Astrocyte (in vitro differentiated cells and primary cell): ENCODE data around the gene ATP6V1G2. TPM values are rescaled to one million over a fixed set of nuclear protein-coding genes. Genes with fewer than 3 reads are reported as not detected.
"Not testable (repeated sequence)": the region's sequence is repeated elsewhere in the genome, so short reads cannot be mapped to it uniquely, and the experiment has no call there.

Experiments
- DNase-seq: peaks from one replicate; pipeline ENCODE4 v3.0.0-alpha.2; 2010; ENCODE audit warnings: low read depth
- FAIRE-seq: peaks from 2 replicates; lab custom pipeline; 2011; peaks lifted over from hg19 to GRCh38; lab: Jason Lieb, UNC
- H2AFZ ChIP-seq: 2 replicates; pipeline ENCODE4 v1.6.0; 2012; ENCODE audit warnings: low read depth, low read length, inconsistent platforms
- H3K27ac ChIP-seq: 2 replicates; pipeline ENCODE4 v1.5.1; 2011; ENCODE audit warnings: low read depth, low read length, inconsistent platforms
- H3K27me3 ChIP-seq: 2 replicates; pipeline ENCODE4 v1.6.0; 2011; ENCODE audit warnings: low read length, inconsistent platforms; ENCODE audit not compliant: insufficient read depth
- H3K36me3 ChIP-seq: 2 replicates; pipeline ENCODE4 v1.5.1; 2011; ENCODE audit warnings: low read length, inconsistent platforms; ENCODE audit not compliant: insufficient read depth
- H3K4me1 ChIP-seq: 2 replicates; pipeline ENCODE4 v1.5.1; 2011; ENCODE audit warnings: low read length, inconsistent platforms; ENCODE audit not compliant: insufficient read depth
- H3K4me2 ChIP-seq: 2 replicates; pipeline ENCODE4 v1.6.0; 2012; ENCODE audit warnings: low read length, inconsistent platforms
- H3K4me3 ChIP-seq: 2 replicates; pipeline ENCODE4 v1.5.1; 2011; ENCODE audit warnings: low read depth, mild to moderate bottlenecking, low read length, inconsistent platforms; ENCODE audit not compliant: insufficient read depth
- H3K79me2 ChIP-seq: 2 replicates; pipeline ENCODE4 v1.6.0; 2012; ENCODE audit warnings: mild to moderate bottlenecking, low read length, inconsistent platforms; ENCODE audit not compliant: insufficient read depth
- H3K9ac ChIP-seq: 2 replicates; pipeline ENCODE4 v1.6.0; 2012; ENCODE audit warnings: mild to moderate bottlenecking, low read length, inconsistent platforms
- H3K9me3 ChIP-seq: 2 replicates; pipeline ENCODE4 v1.5.1; 2012; ENCODE audit warnings: low read depth, mild to moderate bottlenecking, low read length, inconsistent platforms; ENCODE audit not compliant: insufficient read depth
- H4K20me1 ChIP-seq: 2 replicates; pipeline ENCODE4 v1.6.0; 2012; ENCODE audit warnings: low read length, inconsistent platforms; ENCODE audit not compliant: insufficient read depth
- H3K27ac Mint-ChIP-seq: one replicate; pipeline ENCODE4 v1.8.0; 2021; ENCODE audit warnings: mild to moderate bottlenecking, mixed read lengths; ENCODE audit not compliant: unreplicated experiment
- H3K27me3 Mint-ChIP-seq: one replicate; pipeline ENCODE4 v1.8.0; 2021; ENCODE audit warnings: low read depth, mixed read lengths; ENCODE audit not compliant: unreplicated experiment
- H3K36me3 Mint-ChIP-seq: one replicate; pipeline ENCODE4 v1.8.0; 2021; ENCODE audit warnings: low read depth, mixed read lengths; ENCODE audit not compliant: unreplicated experiment
- H3K4me1 Mint-ChIP-seq: one replicate; pipeline ENCODE4 v1.8.0; 2021; ENCODE audit warnings: low read depth, mixed read lengths; ENCODE audit not compliant: unreplicated experiment
- H3K4me3 Mint-ChIP-seq: one replicate; pipeline ENCODE4 v1.8.0; 2021; ENCODE audit warnings: mild to moderate bottlenecking, moderate library complexity, mixed read lengths; ENCODE audit not compliant: unreplicated experiment
- H3K9me3 Mint-ChIP-seq: one replicate; pipeline ENCODE4 v1.8.0; 2021; ENCODE audit warnings: mild to moderate bottlenecking, mixed read lengths; ENCODE audit not compliant: unreplicated experiment
- CTCF ChIP-seq: IDR thresholded peaks from 2 replicates; pipeline ENCODE4 v1.5.1; 2011; ENCODE audit warnings: low read depth, mild to moderate bottlenecking, inconsistent platforms, low read length, moderate library complexity; ENCODE audit not compliant: insufficient read depth
- EZH2 ChIP-seq: IDR thresholded peaks from 2 replicates; pipeline ENCODE4 v1.6.1; 2012; ENCODE audit warnings: mild to moderate bottlenecking, low read length, inconsistent platforms; ENCODE audit not compliant: insufficient read depth
- total RNA-seq: library from RNA; stranded (reverse); gene quantifications from 2 replicates; pipeline ENCODE4 v1.2.1, GENCODE V29; 2021

ATP6V1G2 gene
- total RNA-seq, 1 donor from 2014 or later, result 2.6 TPM

- Mint-ChIP-seq H3K4me3 (no peak overlapping the region), H3K9me3 (no peaks in the 10 kb centered on the region), H3K4me1 (no peaks in the 10 kb centered on the region), H3K27me3 (peaks cover 23% of the 10 kb centered on the region), H3K27ac (no peak overlapping the region), H3K36me3 (peaks cover 8% of the 10 kb centered on the region)
- Histone ChIP-seq H3K36me3 (no peaks in the 10 kb centered on the region), H3K27ac (no peak overlapping the region), H3K9me3 (no peaks in the 10 kb centered on the region), H3K4me3 (no peak overlapping the region), H2AFZ (no peak overlapping the region), H3K27me3 (no peaks in the 10 kb centered on the region), H4K20me1 (peaks cover 38% of the 10 kb centered on the region), H3K4me2 (no peak overlapping the region), H3K4me1 (peaks cover 6% of the 10 kb centered on the region), H3K79me2 (peaks cover 41% of the 10 kb centered on the region), H3K9ac (no peak overlapping the region)
- no peak for FAIRE-seq
- no peak for DNase-seq
- no peak for TF ChIP-seq EZH2
- no peak for TF ChIP-seq CTCF
Measured at GRCh38 chr6:31502586-31502985, 43.8 kb downstream of the ATP6V1G2 start.

- peaks cover 15% of the 10 kb centered on the region for H3K4me1 ChIP-seq
- not testable (repeated sequence) for H3K4me1 Mint-ChIP-seq, H3K27me3 ChIP-seq, H3K9me3 ChIP-seq, H3K27ac ChIP-seq, H3K27ac Mint-ChIP-seq, H3K4me3 ChIP-seq, DNase-seq, H3K9me3 Mint-ChIP-seq, H2AFZ ChIP-seq, H3K4me2 ChIP-seq, FAIRE-seq, H3K4me3 Mint-ChIP-seq, H3K36me3 ChIP-seq, H3K9ac ChIP-seq, H3K36me3 Mint-ChIP-seq
- H3K27me3 Mint-ChIP-seq, result peaks cover 19% of the 10 kb centered on the region
- H3K79me2 ChIP-seq, result peaks cover 39% of the 10 kb centered on the region
- H4K20me1 ChIP-seq, result peaks cover 29% of the 10 kb centered on the region
Measured at GRCh38 chr6:31499648-31500047, 46.8 kb downstream of the ATP6V1G2 start.

GRCh38 chr6:31498748-31499147 lies 47.7 kb downstream of the ATP6V1G2 start:
- Histone ChIP-seq H3K4me1 (peaks cover 15% of the 10 kb centered on the region), H3K27ac (no peak overlapping the region), H4K20me1 (peaks cover 26% of the 10 kb centered on the region), H3K9ac (peak overlapping the region; percentile 73), H3K27me3 (no peaks in the 10 kb centered on the region), H3K36me3 (no peaks in the 10 kb centered on the region), H3K9me3 (no peaks in the 10 kb centered on the region), H3K79me2 (peaks cover 37% of the 10 kb centered on the region), H3K4me2 (peak overlapping the region; percentile 95), H2AFZ (peak overlapping the region; percentile 52), H3K4me3 (peak overlapping the region; percentile 36)
- no peak for DNase-seq
- FAIRE-seq, result no peak
- Mint-ChIP-seq H3K27ac (peak overlapping the region; percentile 4), H3K36me3 (peaks cover 4% of the 10 kb centered on the region), H3K9me3 (no peaks in the 10 kb centered on the region), H3K27me3 (peaks cover 19% of the 10 kb centered on the region), H3K4me1 (peaks cover 9% of the 10 kb centered on the region), H3K4me3 (peak overlapping the region; percentile 82)
- no peak for TF ChIP-seq CTCF
- TF ChIP-seq EZH2, result no peak
